Tibial artery (tissue), 4 donors: ENCODE measurements around the gene BICDL2.

Experiments used
- DNase-seq, 2 donors: peaks; one replicate each; pipeline ENCODE4 v3.0.0-alpha.2; 2019
- H3K27ac ChIP-seq, 2 donors: fragments of 200-600 bp; sonication (generic) in 1 of 2; 1 replicate in 1 of 2; 2 replicates in 1 of 2; pipeline ENCODE4 v1.5.1; 2018 to 2019; ENCODE audit warnings: mild to moderate bottlenecking in 1 of 2
- H3K27me3 ChIP-seq, 2 donors: fragments of 200-600 bp; sonication (generic) in 1 of 2; one replicate each; pipeline versions ENCODE4 v1.5.1 to v1.6.0; 2016 to 2019
- H3K36me3 ChIP-seq, 3 donors: fragments of 200-600 bp; sonication (generic) in 2 of 3; one replicate each; pipeline ENCODE4 v1.5.1; 2016 to 2019; ENCODE audit warnings: mild to moderate bottlenecking in 2 of 3
- H3K4me1 ChIP-seq, 4 donors: fragments of 200-600 bp; sonication (generic) in 2 of 4; 1 replicate in 3 of 4; 2 replicates in 1 of 4; pipeline ENCODE4 v1.5.1; 2016 to 2019
- H3K4me3 ChIP-seq, 2 donors: fragments of 200-600 bp; sonication (generic) in 1 of 2; 1 replicate in 1 of 2; 2 replicates in 1 of 2; pipeline ENCODE4 v1.5.1; 2018 to 2019; ENCODE audit warnings: mild to moderate bottlenecking in 2 of 2
- H3K9me3 ChIP-seq, 3 donors: fragments of 200-600 bp; sonication (generic) in 1 of 3; one replicate each; pipeline ENCODE4 v1.5.1; 2016 to 2019
- CTCF ChIP-seq, 2 experiments: fragments of 200-600 bp in 1 of 2; fragments of 450-650 bp in 1 of 2; IDR thresholded peaks; one replicate each; pipeline ENCODE4 v1.5.1; 2017 to 2019; ENCODE audit warnings: antibody characterized with exemption in 2 of 2, mild to moderate bottlenecking in 1 of 2, moderate library complexity in 1 of 2
- intact Hi-C: fragments of 100-400 bp; cut with DNase I; formaldehyde crosslinking; loops from one replicate; pipeline ENCODE4 v1.15.0; 2023; ENCODE audit warnings: low total_unique reads

The BICDL2 gene

GRCh38 chr16:3042376-3042775, 5.6 kb upstream of the BICDL2 start:
- H3K4me3 ChIP-seq, result no peak overlapping the region
- peaks cover 14 to 85% of the 10 kb centered on the region in 2 donors for H3K27me3 ChIP-seq
- peaks cover 0 to 32% (median 19%) of the 10 kb centered on the region in 4 donors for H3K4me1 ChIP-seq
- no peak overlapping the region for H3K27ac ChIP-seq
- no peaks in the 10 kb centered on the region for H3K36me3 ChIP-seq
- H3K9me3 ChIP-seq, result no peaks in the 10 kb centered on the region
- no peak for DNase-seq
- TF ChIP-seq CTCF (IDR thresholded peaks at IDR 0.05), result no peak
- intact Hi-C loops, result no loop called here

GRCh38 chr16:3038896-3039295, 2.2 kb upstream of the BICDL2 start:
- H3K4me3 ChIP-seq, result no peak overlapping the region
- no peak for TF ChIP-seq CTCF (IDR thresholded peaks at IDR 0.05)
- H3K27me3 ChIP-seq, result peaks cover 7 to 85% of the 10 kb centered on the region in 2 donors
- H3K36me3 ChIP-seq, result no peaks in the 10 kb centered on the region
- H3K27ac ChIP-seq, result no peak overlapping the region
- H3K9me3 ChIP-seq, result no peaks in the 10 kb centered on the region
- no peak for DNase-seq
- intact Hi-C loops, result no loop called here
- peaks cover 0 to 10% (median 7%) of the 10 kb centered on the region in 4 donors for H3K4me1 ChIP-seq

- DNase-seq, result no peak
Observed at GRCh38 chr16:3038256-3038655, 1.5 kb upstream of the BICDL2 start.

GRCh38 chr16:3035972-3036725, 595 bp downstream of the BICDL2 start:
- intact Hi-C loops, result no loop called here
- Histone ChIP-seq H3K4me3 (peak overlapping the region in 1 of 2 donors; percentile 4), H3K27me3 (peaks cover 7 to 91% of the 10 kb centered on the region in 2 donors), H3K36me3 (no peaks in the 10 kb centered on the region), H3K9me3 (no peaks in the 10 kb centered on the region), H3K27ac (no peak overlapping the region), H3K4me1 (peaks cover 0 to 11% (median 8%) of the 10 kb centered on the region in 4 donors)
- TF ChIP-seq CTCF (IDR thresholded peaks at IDR 0.05), result no peak
- DNase-seq, result no peak

More at GRCh38 chr16:3038256-3038655, 1.5 kb upstream of the BICDL2 start:
- H3K9me3 ChIP-seq, result no peaks in the 10 kb centered on the region
- no peak overlapping the region for H3K27ac ChIP-seq
- TF ChIP-seq CTCF (IDR thresholded peaks at IDR 0.05), result no peak
- H3K27me3 ChIP-seq, result peaks cover 7 to 86% of the 10 kb centered on the region in 2 donors
- H3K36me3 ChIP-seq, result no peaks in the 10 kb centered on the region
- no peak overlapping the region for H3K4me3 ChIP-seq
- peaks cover 0 to 10% (median 7%) of the 10 kb centered on the region in 4 donors for H3K4me1 ChIP-seq
- intact Hi-C loops, result no loop called here

GRCh38 chr16:3035289-3035971, 1.3 kb downstream of the BICDL2 start:
- Histone ChIP-seq H3K9me3 (no peaks in the 10 kb centered on the region), H3K4me1 (peaks cover 0 to 11% (median 8%) of the 10 kb centered on the region in 4 donors), H3K4me3 (no peak overlapping the region), H3K27me3 (peaks cover 7 to 95% of the 10 kb centered on the region in 2 donors), H3K36me3 (no peaks in the 10 kb centered on the region), H3K27ac (no peak overlapping the region)
- intact Hi-C loops, result no loop called here
- no peak for TF ChIP-seq CTCF (IDR thresholded peaks at IDR 0.05)
- DNase-seq, result no peak
